Activated T-helper 9 cell treated with anti-CD3 and anti-CD28 coated beads, Interleukin-2, amount 50 U/mL, for 16 hours (primary cell): ENCODE data around the gene SEPHS1.

ENCODE experiments used
- DNase-seq: peaks from one replicate; pipeline ENCODE4 v3.0.0-alpha.2; 2020; ENCODE audit warnings: low read depth

Gene SEPHS1

DNA sequence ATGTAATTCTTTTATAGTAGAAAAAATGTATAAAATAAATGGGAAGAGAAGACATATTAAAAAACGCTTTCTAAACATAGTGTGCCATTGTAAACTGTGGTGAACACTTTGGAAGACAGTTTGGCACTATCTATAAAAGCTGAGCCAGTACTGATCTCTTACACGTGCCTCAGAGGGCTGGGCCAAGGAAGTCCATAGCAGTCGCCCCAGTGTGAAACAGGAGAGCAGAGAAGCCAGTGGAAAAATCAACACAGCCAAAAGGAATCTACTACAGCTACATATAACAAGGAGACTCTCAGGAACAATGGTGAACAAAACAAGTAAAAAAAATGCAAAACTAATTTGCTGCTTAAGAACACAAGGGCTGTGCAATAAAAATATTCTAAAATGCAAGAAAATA lies 20.6 kb downstream of the SEPHS1 start:
- DNase-seq = no peak

DNA sequence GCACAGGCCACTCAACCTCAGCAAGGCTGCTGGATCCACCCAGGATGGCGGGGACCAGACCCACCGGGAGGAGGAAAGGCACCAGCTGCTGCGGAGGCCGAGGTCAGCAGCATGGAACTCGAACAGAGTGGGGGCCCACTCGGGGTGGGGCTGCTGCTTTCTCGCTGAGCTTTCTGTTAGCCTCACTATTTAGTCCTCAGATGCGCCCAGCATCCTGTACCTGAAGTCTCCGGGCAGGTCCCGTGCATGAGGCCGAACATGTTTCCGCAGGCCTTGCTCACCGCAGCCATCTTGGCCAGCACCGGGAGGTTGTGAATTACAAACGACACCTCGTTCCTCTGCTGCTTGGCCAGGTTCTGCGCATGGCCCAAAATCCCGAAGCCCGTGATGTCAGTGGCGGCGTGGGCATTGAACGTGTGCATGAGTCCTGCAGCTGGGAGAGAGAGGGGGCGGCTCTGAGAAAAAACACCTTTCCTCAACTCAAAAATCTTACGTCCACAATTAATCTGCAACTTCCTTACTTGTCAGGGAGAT lies 25.4 kb downstream of the SEPHS1 start:
- no peak for DNase-seq

DNA sequence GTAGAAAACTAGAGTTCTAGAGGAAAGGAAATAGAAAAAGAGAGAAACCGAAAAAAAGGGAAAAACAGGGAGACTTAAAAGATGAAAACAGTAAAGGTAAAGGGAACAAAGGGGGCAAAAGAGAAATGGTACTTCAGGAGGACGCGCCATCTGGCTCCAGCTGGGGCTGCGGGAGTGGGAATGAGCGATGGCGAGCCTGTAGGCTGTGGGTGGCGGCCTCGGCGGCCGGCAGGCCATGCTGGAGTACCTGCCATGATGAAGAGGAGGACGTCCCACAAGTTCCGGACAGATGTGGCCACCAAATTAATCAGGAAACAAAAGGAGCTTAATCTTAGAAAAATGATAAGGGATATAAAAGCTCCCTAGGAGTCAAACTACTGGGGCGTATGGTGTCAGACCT lies 26.5 kb downstream of the SEPHS1 start:
- DNase-seq = no peak

DNA sequence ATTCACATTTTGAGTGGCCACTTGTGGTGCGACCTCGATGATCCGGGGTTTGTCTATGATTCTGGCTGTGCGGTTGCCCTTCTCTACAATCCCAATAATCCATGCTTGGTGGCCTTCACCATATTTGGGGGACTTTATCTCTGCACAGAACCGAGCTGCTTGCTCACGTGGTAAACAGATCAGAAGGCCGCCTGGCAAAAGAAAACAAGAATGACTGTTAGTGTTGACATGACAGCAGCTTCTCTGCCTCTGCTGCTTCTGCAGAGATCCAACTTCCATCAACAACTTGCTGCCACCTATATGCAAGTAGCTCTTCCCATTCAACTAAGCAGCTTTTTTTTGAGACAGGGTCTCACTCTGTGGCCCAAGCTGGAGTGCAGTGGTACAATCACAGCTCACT lies 28.9 kb downstream of the SEPHS1 start:
- DNase-seq = no peak

DNA sequence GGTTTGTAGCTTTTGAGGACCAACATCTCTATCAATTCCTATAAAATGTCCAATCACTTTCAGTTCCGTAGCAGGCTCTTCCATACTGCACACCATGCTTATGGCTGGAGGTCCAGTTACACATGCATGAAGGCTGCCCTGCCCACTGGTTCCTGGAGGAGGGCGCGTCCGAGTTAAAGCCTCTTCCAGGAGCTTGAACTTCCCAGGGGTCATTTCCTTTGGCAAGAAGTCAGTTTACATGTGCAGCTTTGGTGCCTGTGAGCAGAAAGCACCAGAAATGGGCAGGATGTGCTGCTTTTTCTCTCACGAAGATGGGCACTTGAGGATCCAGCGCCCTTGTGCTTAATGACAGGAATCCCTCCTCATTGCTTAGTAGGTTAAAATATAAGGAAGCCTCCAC lies 30.6 kb downstream of the SEPHS1 start:
- DNase-seq = no peak

DNA sequence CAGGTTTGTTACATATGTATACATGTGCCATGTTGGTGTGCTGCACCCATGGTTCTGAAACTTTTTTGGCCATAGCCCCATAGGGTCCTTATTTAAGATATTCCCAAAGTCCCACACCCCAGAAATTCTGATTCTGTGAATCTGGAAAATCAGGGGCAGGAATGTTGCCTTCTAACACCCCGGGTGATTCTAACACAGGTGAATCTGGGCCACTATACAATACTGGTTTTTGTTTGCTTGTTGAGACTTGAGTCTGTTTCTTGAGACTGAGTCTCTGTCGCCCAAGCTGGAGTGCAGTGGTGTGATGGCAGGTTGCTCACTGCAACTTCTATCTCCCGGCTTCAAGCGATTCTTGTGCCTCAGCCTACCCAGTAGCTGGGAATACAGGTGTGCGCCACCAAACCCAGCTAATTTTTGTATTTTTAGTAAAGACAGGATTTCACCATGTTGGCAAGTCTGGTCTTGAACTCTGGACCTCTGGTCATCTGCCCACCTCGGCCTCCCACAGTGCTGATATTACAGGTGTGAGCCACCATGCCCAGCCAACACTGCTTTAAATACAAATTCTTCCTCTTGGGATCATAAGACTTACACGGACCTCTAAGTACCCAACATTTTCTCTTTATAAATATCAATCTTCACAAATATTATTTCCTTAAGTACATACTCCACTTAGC lies 31.3 kb downstream of the SEPHS1 start:
- DNase-seq = no peak

DNA sequence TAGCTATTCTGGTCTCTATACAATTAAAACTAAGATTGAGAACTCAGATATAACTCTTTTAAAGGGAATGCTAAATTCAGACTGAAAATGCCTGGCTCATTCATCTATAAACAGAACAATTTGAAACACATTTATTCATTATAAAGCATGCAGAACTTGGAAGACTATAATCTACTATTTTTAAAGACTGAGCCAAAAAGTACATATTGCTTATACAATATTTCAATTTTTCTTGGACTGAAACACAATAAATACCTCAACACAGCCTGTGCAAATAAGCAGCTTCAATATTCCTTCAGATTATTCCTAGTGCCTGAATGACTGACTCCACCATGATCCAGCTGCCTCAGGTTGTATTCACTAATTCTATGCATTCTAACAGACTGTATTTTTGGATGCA lies 32.7 kb downstream of the SEPHS1 start:
- DNase-seq = no peak

DNA sequence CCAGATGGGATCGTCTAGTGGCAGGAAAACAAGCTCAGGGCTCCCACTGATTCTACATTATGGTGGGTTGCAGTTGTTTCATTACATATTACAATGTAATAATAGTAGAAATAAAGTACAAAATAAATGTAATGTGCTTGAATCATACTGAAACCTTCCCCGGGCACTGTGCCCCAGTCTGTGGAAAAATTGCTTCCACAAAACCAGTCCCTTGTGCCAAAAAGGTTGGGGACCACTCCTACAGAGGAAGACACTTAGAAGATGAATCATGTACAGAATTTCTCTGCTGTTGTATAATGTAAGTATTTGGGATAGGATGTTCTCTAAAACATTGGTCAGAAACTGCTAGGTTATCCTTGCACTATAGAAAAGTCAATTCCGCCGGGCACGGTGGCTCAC lies 36.9 kb downstream of the SEPHS1 start:
- no peak for DNase-seq

DNA sequence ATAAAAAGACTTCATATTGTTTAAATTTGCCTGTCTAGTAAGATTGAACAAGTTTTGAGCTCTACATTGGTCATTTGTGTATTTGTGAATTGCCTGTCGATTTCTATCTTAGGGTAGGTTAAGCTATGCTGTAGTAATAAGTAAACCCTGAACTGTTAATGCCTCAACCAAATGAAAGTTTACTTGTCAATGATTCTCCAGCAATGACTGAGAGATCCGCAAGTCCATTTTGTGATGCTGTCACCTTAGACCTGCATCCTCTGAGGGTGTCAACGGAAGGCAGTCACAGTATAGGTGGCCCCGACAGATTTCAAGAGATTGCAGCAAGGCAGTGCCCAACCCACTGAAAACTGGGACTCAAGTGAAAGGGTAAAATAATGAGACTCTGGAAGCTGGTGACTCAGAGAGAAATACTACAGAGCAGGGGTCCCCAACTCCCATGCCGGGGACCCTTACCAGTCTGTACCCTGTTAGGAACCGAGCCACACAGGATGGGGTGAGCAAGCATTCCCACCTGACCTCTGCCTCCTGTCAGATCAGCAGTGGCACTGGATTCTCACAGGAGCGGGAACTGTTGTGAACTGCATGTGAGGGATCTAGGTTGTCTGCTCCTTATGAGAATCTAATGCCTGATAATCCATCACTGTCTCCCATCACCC lies 37.4 kb downstream of the SEPHS1 start:
- DNase-seq = no peak

DNA sequence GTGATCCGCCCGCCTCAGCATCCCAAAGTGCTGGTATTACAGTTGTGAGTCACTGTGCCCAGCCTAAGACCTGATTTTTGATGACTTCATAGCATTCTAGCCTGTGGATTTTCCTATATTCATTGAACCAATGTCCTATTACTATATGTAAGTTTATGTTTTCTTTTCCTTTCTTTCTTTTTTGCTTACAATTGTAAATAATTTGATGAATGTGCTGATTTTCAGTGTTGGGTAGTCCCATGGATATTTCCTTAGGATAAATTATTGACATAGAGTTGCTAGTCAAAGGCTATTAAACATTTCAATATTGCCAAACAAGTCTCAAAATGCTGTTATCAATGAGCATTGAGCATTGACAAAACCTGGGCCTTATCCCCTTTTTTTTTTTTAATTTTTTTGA lies 38.3 kb downstream of the SEPHS1 start:
- DNase-seq = no peak

DNA sequence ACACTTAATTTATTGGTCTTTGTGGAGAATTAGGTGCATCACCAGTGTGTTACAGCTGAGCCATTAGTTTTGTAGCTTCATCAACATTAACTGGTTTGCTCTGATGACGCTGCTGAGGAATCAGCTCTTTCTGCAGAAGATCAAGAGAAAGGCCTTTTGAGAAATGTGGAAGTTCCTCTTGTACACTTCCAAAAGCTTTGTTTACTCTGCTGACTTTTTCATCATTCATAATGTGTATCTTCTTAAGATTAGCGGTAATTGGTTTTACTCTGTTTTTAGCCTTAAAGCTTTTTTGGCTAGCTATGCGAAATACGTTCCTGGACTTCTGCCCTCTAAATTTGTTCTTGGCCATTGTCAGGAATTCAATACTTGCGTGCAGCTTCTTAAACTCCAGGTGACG lies 40.0 kb downstream of the SEPHS1 start:
- no peak for DNase-seq

DNA sequence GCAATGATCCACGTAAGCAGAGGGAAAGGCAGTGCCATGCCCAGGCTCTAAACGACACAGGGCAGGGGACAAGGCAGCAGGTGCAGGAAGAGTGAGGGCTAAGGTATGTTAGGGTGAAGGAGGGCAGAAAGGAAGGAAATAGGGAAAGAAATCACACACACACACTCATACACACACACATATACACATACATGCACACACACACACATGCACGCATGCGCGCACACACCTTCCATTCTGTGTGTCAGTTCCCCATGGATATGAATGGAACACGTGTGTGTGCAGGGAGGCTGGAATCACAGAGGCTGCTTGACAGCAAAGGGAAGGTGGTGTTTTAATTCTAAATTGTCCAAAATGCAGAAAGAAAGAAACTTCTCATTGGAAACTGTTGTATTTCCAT lies 42.0 kb downstream of the SEPHS1 start:
- DNase-seq = no peak

DNA sequence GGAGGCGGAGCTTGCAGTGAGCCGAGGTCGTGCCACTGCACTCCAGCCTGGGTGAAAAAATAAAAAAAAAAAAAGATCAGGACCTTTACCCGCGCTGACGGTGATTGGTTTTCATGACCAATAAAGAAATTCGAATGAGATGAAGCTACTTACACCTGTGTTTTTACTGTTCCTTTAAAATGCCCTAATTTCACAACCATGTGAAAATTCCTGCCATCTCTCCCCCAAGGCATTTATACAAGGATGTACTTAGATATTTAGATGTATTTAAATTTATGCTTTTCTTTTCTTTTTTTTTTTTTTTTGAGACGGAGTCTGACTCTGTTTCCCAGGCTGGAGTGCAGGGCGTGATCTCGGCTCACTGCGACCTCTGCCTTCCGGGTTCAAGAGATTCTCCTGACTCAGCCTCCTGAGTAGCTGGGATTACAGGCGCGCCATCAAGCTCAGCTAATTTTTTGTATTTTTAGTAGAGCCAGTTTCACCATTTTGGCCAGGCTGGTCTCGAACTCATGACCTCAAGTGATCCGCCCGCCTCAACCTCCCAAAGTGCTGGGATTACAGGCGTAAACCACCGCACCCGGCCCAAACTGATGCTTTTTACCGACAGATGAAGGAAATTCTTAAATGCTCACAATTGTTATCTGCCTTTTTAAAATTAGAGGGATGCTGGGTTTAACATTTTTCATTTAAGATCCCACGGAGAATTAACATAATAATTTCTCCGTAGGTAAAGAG lies 45.1 kb downstream of the SEPHS1 start:
- no peak for DNase-seq

DNA sequence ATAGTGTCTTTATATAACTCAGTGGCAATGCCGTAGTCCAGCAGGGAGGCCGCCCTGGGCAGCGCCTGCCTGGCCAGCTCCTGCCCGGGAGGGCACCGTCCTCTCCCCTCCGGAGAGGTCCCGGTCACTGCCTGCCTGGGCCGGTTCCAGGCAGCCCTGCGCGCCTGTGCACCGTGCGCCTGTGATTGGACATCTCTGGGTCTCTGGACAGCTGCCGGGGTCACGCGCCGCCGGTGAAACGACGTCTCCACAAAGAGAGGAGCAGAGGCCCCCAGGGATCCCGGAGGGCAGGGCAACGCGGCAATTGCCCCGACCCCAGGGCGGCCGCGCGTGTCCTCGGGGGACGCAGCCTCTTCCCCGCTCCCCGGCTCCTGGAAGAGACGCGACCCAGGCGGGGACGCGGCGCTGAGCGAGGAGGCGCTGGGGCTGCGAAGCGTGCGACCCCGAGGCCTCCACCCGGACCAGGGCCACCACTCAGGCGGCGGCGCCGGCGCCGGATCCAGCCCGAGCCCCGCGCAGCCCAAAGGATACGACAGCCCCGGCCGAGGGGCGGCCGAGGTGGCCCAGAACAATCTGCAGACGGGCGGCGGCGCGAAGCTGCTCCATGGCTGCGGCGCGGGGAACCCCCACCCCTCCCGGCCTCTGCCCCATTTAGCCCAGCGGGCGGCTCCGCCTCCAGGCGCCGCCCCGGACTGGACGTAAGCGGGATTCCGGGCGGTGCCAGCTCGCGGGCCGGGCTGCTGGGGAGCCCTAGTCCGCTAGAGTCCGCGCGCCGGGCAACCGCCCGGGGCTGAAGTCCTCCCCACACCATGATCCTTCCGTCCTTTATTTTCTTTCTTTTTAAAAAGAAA lies 48.4 kb downstream of the SEPHS1 start, which contains the start of gene PHYH:
Gene PHYH (minus strand): TSS at position 628 of the 851 bp plus-strand sequence. CDS start 22 bp downstream, at position 606.
- peak; percentile 75 for DNase-seq

DNA sequence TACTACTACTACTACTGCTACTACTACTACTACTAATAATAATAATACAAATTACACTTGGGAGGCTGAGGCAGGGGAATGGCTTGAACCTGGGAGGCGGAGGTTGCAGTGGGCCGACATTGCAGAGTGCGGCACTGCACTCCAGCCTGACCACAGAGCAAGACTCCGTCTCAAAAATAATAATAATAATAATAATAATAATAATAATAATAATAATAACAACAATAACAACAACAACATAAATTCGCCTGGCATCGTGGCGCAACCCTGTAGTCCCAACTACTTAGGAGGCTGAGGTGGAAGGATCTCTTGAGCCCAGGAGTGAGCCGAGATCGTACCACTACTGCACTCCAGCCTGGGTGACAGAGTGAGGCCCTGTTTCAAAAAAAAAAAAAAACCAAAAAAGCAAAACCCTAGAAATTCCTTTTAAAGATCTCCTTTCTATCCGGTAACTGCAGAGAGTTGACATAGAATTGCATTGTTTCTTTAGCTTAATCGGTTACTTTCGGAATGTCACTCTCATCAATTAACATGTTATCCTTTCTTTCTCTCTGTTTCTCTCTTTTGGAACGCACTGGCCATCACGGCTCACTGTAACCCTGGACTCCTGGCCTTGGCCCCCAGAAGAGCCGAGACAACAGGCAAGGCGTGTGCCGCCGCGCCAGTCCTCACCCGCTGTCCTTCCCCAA lies 49.2 kb downstream of the SEPHS1 start:
- DNase-seq = no peak

DNA sequence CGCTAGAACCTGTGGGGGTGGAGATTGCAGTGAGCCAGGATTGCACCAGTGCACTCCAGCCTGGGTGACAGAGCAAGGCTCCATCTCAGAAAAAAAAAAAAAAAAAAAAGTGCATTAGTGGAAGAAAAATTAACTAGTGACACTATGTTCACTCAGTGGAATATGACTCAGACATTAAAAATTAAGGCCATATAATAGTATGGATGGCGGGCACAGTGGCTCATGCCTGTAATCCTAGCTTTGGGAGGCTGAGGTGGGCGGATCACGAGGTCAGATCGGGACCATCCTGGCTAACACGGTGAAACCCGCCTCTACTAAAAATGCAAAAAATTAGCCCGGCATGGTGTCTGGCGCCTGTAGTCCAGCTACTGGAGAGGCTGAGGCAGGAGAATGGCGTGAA lies 51.6 kb downstream of the SEPHS1 start:
- DNase-seq = no peak

DNA sequence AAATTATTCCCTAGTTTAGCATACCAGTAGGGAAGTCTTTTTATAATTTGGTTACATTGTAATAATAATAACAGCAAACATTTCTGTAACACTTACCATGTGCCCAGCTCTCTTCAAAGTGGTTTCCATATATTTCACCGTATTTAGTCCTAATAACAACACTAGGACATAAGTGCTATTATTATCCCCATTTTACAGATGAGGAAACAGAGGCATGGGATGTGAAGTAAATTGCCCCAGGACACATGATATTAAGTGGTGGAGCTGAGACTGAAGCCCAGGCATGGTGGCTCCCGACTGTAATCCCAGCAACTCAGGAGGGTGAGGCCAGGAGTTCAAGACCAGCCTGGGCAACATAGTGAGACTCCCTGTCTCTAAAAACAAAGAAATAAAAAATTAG lies 53.3 kb downstream of the SEPHS1 start:
- no peak for DNase-seq

DNA sequence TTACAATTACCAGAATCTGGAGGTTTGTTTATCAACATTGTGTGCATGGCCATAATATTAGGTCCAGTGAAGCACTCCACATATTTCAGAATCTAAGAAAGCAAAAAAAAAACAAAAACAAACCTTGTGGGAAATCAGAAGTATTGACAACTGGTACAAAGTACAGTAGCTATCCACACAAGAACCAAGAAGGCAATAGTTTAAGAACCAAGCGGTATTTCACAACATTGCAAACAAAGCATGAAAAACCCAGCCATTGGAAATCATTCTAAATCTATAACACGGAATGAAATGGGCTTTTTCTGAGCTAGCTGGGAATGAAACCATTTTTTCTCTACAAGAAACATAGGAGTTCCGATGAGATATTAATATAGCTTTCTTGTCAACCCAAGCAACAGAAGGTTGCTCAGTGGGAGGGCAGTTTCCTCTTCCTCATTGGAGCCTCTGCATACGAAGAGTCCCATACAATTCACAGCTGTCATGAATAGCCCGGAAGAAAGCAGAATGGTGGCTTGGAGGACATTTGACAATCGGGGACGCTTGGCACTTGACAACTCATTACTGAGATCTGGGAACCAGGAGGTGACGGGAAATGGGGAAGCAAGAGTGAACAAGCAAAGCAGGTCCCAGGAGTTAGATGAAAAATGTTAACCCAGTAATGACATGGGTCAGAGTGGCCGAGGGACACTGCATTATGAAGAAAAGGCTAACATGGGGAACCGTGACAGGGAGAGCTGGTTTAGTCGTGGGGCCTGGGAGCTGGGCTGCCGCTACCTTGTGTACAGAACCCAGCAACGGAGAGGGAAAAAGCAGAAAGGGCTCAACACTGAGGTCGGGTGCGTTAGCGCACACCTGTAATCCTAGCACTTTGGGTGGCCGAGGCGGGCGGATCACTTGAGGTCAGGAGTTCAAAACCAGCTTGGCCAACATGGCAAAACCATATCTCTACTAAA lies 56.0 kb downstream of the SEPHS1 start:
- DNase-seq = no peak

DNA sequence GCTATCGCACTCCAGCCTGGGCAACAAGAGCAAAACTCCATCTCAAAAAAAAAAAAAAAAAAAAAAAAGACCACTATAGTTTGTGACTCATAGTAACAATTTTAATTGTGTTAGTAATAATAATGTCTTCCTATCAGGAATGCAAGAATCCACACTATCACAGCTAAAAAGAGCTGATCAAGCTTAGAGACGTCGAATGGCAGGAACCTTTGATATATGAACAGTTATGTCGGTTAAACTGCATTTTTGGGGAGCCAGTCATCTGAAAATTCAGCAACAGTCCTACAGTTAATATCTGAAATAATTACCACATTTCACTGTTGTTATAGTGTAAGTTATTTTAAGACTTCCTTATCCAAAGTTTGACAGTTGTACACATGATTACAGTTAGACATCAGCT lies 57.0 kb downstream of the SEPHS1 start:
- DNase-seq = no peak

DNA sequence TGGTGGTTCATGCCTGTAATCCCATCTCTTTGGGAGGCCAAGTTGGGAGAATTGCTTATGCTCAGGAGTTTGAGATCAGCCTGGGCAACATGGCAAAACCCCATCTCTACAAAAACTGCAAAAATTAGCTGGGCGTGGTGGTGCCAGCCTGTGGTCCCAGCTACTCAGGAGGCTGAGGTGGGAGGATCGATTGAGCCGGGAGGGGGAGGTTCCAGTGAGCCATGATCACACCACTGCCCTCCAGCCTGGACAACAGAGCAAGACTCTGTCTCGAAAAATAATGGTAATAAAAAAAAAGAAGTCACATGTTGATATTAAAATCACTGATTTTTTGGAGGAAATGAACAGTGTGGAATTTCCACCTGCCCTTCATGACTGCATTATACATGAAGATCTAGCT lies 64.0 kb downstream of the SEPHS1 start:
- no peak for DNase-seq
